Measurements from ENCODE around the gene GPD1. TPM values are rescaled to one million over a fixed set of nuclear protein-coding genes. Genes with fewer than 3 reads are reported as not detected.

The GPD1 gene
- total RNA-seq, 2 experiments from 2014 or later, result 0.41 to 0.47 TPM

GRCh38 chr12:50073206-50073605 lies 30.6 kb upstream of the GPD1 start:
- no peak for TF ChIP-seq CTCF (IDR thresholded peaks at IDR 0.05)
- Mint-ChIP-seq H3K9me3 (no peaks in the 10 kb centered on the region), H3K27ac (no peak overlapping the region), H3K27me3 (peaks cover 5% of the 10 kb centered on the region), H3K36me3 (ENCODE audit: low read depth) (no peaks in the 10 kb centered on the region), H3K4me1 (ENCODE audit: low read depth) (peaks cover 10% of the 10 kb centered on the region), H3K4me3 (no peak overlapping the region)
- H3K4me3 ChIP-seq (ENCODE audit: low read length), result no peak overlapping the region
- H3K36me3 ChIP-seq (ENCODE audit: insufficient read depth, low read length), result no peaks in the 10 kb centered on the region
- intact Hi-C loops (cut with DNase I, micrococcal nuclease), result loop anchor here in 1 of 2 experiments (10.0 kb wide), 1 partner anchor 242 kb away; no protein-coding TSS in a partner anchor
- no peak for DNase-seq
- no peak for ATAC-seq (ENCODE audit: poor library complexity)
- ChIA-PET POLR2A (no interaction called here), CTCF (no interaction called here)
- H3K27ac ChIP-seq (ENCODE audit: low read depth in 1 of 2, low read length in 2 of 2), result no peak overlapping the region
- H3K9me3 ChIP-seq (ENCODE audit: control insufficient read depth in 1 of 2, insufficient read depth in 1 of 2, low read length in 2 of 2), result no peaks in the 10 kb centered on the region
- H3K27me3 ChIP-seq (ENCODE audit: control insufficient read depth in 1 of 2, insufficient read depth in 2 of 2, low read length in 2 of 2), result no peaks in the 10 kb centered on the region
- H3K4me1 ChIP-seq (ENCODE audit: insufficient read depth, low read length), result peaks cover 14% of the 10 kb centered on the region

- Histone ChIP-seq H3K4me3 (ENCODE audit: low read length) (no peak overlapping the region), H3K27ac (ENCODE audit: low read depth in 1 of 2, low read length in 2 of 2) (no peak overlapping the region), H3K9me3 (ENCODE audit: control insufficient read depth in 1 of 2, insufficient read depth in 1 of 2, low read length in 2 of 2) (no peaks in the 10 kb centered on the region), H3K27me3 (ENCODE audit: control insufficient read depth in 1 of 2, insufficient read depth in 2 of 2, low read length in 2 of 2) (no peaks in the 10 kb centered on the region), H3K4me1 (ENCODE audit: insufficient read depth, low read length) (peaks cover 14% of the 10 kb centered on the region), H3K36me3 (ENCODE audit: insufficient read depth, low read length) (no peaks in the 10 kb centered on the region)
- DNase-seq (no peak), ATAC-seq (ENCODE audit: poor library complexity) (no peak)
- Mint-ChIP-seq H3K4me1 (ENCODE audit: low read depth) (peaks cover 10% of the 10 kb centered on the region), H3K27me3 (peaks cover 5% of the 10 kb centered on the region), H3K27ac (no peak overlapping the region), H3K9me3 (no peaks in the 10 kb centered on the region), H3K4me3 (no peak overlapping the region), H3K36me3 (ENCODE audit: low read depth) (no peaks in the 10 kb centered on the region)
- ChIA-PET CTCF (no interaction called here), POLR2A (no interaction called here)
- intact Hi-C loops (cut with DNase I, micrococcal nuclease), result loop anchor here (2.0 to 10.0 kb wide), 2 partner anchors 59 to 241 kb away; no protein-coding TSS in a partner anchor
- no peak for TF ChIP-seq CTCF (IDR thresholded peaks at IDR 0.05)
Observed at GRCh38 chr12:50073712-50074111, 30.1 kb upstream of the GPD1 start.

GRCh38 chr12:50074936-50075807 lies 28.6 kb upstream of the GPD1 start:
- Mint-ChIP-seq H3K4me1 (ENCODE audit: low read depth) (peaks cover 7% of the 10 kb centered on the region), H3K9me3 (no peaks in the 10 kb centered on the region), H3K27ac (no peak overlapping the region), H3K4me3 (no peak overlapping the region), H3K27me3 (peaks cover 5% of the 10 kb centered on the region), H3K36me3 (ENCODE audit: low read depth) (no peaks in the 10 kb centered on the region)
- POLR2A ChIA-PET, result no interaction called here
- intact Hi-C loops (cut with DNase I, micrococcal nuclease), result loop anchor here (1.0 to 10.0 kb wide), 4 partner anchors 37 to 240 kb away; partner anchors contain the start of gene COX14 (in 1 of the 2)
- H3K4me3 ChIP-seq (ENCODE audit: low read length), result no peak overlapping the region
- H3K27me3 ChIP-seq (ENCODE audit: control insufficient read depth in 1 of 2, insufficient read depth in 2 of 2, low read length in 2 of 2), result no peaks in the 10 kb centered on the region
- H3K27ac ChIP-seq (ENCODE audit: low read depth in 1 of 2, low read length in 2 of 2), result no peak overlapping the region
- peaks cover 13% of the 10 kb centered on the region for H3K4me1 ChIP-seq (ENCODE audit: insufficient read depth, low read length)
- ATAC-seq (ENCODE audit: poor library complexity), result peak; percentile 95
- no peaks in the 10 kb centered on the region for H3K9me3 ChIP-seq (ENCODE audit: control insufficient read depth in 1 of 2, insufficient read depth in 1 of 2, low read length in 2 of 2)
- peak; percentile 82 for TF ChIP-seq CTCF (IDR thresholded peaks at IDR 0.05)
- CTCF ChIA-PET, result interaction anchor here (0.6 to 1.4 kb wide), 7 partner anchors 10 to 106 kb away, joined by 3 to 6 read pairs (median 3); partner anchors contain the start of genes COX14 and SMARCD1
- no peaks in the 10 kb centered on the region for H3K36me3 ChIP-seq (ENCODE audit: insufficient read depth, low read length)
- peak; percentile 63 to 88 (median 77) for DNase-seq

Data from CD4-positive, alpha-beta T cell (primary cell).